ENCODE data around the gene CSNK1A1.
A peak's percentile ranks its signal among the peaks of the same experiment; 100 is the strongest.
"Not testable (repeated sequence)": the region's sequence is repeated elsewhere in the genome, so short reads cannot be mapped to it uniquely, and the experiment has no call there.

CSNK1A1 gene

DNA sequence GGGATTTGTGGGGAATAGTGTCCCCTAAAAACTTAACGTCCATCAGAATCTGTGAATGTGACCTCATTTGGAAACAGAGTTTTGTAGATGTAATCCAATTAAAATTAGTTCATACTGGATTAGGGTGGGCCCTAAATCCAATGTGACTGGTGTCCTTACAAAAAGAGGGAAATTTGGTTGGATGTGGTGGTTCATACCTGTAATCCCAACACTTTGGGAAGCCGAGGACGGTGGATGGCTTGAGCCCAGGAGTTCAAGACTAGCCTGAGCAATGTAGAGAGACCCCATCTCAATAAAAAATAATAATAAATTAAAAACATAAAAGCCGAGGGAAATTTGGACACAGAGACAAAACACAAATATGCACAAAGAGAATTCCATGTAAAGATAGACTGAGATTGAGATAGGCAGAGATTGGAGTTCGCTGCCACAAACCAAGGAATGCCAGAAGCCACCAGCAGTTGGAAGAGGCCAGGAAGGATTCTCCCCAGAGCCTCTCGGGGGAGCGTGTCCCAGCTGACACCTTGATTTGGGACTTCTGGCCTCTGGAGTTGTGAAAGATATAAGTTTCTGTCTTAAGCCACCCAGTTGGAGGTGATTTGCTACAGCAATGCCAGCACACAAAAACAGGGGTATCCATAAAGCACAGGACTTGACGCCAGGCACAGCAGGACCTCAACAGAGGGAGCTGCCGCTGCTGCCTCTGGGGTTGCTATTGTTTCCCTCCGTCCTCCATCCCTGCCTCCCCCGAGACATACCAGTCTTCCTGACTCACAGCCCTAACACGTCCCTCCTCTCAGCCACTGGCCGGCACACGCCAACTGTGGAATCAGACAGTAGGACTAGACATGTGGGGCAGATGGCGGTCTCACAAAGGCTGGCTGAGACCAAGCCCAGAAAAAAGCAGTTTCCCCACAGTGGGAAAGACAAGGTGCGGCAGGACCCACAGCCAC, 98.3 kb downstream of the CSNK1A1 start:
- no peak for DNase-seq

DNA sequence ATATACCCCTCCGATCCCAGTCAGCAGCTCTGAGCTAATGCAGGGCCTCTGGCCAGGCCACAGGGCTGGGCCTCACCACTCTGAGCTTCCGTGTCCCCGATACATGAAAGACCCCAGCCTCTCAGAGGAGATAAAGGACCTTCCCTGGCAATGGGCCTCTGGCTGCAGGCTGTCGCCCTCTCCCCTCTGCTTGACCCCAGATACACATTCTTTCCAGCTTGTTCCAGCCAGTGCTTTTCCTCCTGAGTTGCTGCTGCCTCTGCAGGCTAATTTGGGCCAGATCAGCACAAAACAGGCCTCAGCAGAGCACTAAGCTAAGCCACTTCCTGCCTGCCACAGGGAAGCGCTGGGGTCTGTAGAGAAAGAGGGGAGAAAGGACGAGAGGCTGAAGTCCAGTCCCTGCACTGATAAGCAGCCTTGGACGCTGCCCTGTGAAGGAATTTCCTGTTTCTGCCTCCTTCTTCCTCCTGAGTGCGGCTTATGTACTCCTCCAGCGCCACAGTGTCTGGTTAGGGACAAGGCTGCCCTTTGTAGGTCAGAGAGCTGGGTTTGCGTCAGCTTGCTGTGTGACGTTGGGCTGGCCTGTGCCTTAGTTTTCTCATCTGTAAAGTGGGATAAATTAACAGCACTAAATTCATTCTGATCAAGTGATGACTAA, 99.1 kb downstream of the CSNK1A1 start:
- no peak for DNase-seq

DNA sequence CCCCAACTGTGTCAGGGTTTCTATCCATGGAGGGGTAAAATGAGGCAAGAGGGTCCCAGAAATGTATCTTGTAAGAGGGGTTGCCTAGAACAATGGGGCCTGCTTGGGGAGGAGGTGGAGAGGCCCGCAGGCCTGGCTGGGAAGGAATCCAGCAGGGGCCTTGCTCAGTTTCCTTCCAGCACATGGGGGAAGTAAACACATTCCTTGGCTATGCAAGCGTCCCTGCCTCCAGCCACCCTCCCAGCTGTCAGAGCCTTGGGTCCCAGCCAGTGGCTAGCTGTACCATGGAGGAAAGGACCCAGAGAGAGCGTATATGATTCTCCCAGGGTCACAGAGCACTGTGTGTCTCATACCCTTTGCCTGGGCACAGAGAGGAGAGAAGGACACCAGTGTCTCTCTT, 101.0 kb downstream of the CSNK1A1 start:
- DNase-seq = no peak

DNA sequence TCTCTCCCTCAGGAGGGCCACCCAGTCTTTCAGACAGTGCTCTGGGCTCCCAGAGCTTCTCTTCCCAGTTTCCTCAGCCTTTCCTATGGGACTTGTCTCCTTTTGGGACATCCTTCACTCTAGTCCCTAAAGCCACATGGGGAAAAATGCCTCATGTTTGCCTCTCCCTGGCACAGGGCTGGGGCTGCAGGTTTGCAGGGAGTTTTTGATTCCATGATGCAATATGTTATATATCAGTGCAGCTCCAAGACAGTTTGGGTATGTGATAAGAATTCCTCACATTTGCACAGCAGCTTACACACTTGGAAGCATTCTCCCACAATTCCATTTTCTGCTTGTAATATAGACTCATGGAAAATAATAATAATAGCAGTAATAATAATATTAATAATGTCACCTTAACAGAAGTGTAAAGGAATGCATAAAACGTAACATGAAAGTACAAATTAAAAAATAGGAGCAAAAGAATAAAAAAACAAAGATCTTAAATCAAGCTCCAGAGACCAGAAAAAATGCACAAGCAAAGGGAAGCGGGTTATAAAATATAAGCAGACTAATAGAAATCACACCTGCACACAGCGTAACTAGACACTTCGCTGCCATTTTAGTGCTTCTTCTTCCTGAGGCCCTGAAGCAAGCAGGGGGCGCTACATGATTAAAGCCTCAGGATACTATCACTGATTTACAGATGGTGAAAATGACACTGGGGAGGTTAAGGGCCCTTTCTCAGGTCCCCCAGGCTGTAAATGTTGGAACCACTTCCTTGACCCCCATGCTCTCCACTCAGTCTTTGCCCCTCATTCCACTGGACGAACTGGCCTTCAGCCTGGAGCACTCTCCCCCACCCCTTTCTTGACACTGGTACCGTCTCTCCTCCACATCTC, 102.2 kb downstream of the CSNK1A1 start:
- DNase-seq = no peak

DNA sequence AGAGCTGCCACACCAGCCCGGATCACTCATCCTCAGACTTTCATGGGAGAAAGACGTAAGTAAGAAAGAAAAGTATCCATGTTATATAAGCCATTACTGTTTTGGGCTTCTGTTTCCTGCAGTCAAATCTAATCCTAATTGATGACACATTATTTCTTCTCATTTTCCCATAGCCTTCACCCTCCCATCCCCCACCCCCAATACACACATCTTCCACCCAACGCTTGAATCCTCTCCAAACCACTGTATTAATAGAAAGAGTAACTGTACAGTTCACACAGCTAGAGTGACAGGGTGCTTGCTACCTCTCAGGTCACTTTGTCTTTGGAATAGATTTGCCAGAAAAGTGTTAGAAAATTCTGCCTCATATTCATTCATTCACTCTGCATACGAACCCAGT, 102.8 kb downstream of the CSNK1A1 start:
- DNase-seq = no peak

DNA sequence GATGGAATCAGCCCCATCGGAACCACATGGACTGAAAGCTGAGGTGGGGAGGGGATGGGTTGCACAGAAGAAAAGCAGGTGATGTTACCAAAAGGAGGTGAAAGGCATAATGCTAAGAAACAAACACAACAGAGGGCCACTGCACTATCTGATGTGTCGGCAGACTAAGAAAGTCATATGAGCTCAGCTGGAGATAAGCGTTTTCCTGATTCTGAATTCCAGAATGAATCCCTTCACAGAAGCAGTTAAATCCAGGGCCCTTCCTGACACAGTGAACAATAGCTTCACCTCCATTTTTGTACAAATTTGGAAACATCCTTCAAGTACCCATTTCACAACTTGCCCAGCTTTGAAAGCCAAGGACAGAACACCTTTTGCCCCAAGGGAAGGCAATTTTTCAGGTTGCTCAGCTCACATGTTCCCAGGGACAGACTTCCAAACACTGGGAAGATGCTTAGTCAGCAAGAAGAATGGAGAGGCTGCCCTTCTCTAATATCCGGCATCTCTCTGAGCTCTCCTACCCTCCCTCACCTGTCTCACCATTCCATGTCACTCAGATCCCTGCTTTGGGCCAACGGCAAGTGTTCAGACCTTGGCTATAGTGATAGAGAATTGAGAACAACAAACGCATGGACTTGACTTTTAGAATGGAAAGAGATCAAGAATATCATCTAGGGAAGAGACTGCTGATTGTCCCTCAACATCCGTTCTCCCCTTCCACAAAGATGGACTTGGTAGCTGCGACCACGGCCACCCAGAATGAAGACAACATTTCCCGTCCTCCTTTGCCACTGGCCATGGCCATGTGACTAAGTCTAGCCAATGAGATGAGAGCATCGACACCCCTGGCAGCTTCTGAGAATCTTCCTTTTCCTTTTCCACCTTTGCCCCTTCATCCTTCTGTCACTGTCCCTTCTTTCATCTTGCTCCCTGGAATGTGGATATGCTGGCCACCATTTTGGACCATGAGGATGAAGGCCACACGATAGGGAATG, 103.6 kb downstream of the CSNK1A1 start:
- DNase-seq = no peak

DNA sequence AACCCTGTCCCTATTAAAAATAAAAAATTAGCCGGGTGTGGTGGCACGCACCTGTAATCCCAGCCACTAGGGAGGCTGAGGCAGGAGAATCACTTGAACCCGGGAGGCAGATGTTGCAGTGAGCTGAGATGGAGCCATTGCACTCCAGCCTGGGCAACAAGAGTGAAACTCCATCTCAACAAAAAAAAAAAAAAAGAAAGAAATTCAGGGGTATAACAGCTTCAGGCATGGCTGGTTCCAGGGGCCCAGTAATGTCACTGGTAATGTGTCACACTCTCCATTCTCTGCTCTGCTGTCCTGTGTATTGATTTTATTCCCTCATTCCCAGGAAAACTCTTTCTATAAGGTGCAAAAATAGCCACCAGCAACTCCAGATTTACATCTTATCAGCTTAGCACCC, 104.4 kb downstream of the CSNK1A1 start:
- not testable (repeated sequence) for DNase-seq

DNA sequence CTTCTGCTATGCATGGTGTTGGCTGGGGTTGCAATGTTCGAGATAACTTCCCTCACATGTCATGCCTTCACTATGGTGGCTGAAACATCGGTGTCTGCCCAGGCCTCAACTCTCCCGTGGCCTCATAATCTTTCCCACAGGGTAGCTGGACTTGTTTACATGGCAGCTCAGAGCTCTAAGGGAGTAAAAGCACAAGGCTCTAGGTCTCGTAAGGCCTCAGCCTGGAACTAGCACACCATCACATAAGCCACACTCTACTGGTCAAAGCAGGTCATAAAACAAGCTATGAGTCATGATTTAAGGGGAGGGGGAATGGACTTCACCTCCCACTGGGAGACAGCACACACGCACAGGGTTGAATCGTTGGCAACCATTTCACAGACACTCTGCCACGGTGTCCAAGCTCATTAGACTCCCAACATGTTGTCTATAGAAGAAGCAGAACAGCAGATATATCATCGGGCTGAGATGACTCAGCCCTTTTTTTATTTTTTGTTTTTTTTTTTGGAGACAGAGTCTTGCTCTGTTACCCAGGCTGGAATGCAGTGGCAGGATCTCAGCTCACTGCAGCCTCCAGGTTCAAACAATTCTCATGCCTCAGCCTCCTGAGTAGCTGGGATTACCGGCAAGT, 105.4 kb downstream of the CSNK1A1 start:
- no peak for DNase-seq

DNA sequence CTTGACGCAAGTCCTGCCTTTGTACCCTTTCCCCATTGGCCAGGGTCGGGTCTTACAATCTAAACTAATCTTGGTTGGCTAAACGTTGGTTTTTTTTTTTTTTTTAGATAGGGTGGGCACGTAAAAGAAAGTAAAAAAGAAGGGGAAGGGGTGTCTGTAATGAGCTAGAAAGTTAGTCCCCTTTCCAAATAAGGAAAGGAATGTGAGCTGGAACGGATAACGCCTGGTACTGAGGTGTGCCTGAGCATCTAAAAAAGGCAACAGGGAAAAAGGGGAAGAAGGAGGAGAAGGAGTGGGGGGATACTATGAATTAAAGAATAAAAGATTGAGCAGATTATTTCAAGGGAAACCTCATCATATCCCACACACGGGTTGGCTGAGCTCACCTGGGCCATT, 105.9 kb downstream of the CSNK1A1 start:
- no peak for DNase-seq

DNA sequence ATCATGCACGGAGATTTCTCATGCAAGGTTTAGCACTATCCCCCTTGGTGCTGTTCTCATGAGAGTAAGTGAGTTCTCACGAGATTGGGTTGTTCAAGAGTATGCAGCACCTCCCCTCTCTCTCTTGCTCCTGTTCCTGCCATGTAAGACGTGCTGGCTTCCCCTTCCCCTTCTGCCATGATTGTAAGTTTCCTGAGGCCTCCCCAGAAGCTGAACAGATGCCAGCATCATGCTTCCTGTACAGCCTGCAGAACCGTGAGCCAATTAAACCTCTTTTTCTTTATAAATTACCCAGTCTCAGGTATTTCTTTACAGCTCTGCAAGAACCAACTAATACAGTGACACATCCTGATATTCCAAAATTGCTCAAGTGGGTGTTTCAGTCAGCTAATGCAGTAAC, 106.8 kb downstream of the CSNK1A1 start:
- not testable (repeated sequence) for DNase-seq

DNA sequence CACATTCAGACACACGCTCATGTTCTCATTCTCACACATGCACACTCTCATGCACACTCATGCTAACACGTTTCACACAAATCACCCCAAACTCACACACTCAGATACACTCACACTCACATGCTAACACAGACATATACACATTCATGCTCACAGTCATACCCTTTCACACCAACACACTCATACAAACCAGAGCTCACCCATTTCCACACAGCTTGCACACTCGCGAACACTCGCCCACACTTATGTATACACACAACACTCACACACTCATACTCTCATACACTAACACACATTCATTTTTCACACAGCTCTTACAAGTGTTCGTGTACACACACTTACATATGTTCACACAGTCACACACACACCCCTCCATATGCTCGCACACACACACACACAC, 108.0 kb downstream of the CSNK1A1 start:
- DNase-seq = no peak

DNA sequence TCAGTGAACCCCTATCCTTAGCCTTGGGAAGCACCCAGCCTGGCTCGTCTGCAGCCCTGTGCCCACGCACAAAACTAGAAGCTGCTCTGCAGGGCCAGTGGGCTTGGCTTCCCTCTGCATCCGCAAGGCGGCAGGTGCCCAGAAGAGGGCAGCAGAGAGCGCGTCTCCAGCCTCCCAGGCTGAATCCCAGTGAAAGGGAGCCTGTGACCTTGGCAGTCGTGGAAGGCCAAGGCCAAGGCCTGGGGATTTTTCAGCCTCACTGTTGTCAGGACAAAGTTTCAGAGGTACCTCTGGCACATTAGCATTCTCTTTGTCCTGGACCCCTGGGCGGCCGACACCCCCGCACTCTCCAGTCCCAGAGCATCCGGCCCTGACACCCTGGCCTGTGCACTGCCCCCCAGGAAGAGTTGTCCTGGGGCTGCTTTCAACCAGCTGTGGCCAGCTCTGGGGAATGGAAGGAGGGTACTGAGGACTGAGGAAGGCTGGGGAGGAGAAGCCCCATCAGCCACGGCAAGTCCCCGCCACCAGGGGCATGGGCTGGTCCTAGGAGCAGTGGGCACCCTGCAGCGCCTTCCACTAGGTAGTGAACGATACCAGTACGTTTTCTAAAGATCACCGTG, 108.6 kb downstream of the CSNK1A1 start:
- peak; percentile 82 for DNase-seq
